GM12875 (cell line): ENCODE measurements around the gene CALHM4.
"Not testable (repeated sequence)": the region's sequence is repeated elsewhere in the genome, so short reads cannot be mapped to it uniquely, and the experiment has no call there.

Source experiments
- H3K4me3 ChIP-seq: one replicate; pipeline ENCODE4 v1.5.1; 2011; ENCODE audit warnings: low read depth, low read length, control low read depth
- TF ChIP-seq, protein P1 (sequence below): IDR thresholded peaks from 2 replicates; pipeline ENCODE4 v1.5.1; 2011; ENCODE audit warnings: low read depth, mild to moderate bottlenecking, control low read depth, inconsistent platforms, low read length, moderate library complexity, borderline replicate concordance; ENCODE audit not compliant: insufficient read depth

CALHM4 gene

DNA sequence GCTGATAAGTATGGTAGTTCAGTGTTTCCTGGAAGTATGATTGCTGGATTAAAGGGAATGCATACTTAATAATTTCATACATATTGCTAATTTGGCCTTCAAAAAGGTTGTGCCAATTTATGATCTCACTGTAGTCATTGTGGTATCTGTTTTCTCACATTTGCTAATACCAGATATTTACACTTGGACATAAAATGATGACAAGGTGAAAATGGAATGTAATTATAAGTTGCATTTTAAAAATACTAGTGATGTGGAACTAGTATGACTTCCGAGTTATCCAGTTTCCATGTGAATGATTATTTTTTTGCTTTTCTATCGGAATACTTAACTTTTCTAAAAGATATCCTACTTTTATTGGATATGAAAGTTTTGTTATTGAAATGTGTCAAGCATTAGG is 33.2 kb downstream of the CALHM4 start:
- TF ChIP-seq, protein P1, sequence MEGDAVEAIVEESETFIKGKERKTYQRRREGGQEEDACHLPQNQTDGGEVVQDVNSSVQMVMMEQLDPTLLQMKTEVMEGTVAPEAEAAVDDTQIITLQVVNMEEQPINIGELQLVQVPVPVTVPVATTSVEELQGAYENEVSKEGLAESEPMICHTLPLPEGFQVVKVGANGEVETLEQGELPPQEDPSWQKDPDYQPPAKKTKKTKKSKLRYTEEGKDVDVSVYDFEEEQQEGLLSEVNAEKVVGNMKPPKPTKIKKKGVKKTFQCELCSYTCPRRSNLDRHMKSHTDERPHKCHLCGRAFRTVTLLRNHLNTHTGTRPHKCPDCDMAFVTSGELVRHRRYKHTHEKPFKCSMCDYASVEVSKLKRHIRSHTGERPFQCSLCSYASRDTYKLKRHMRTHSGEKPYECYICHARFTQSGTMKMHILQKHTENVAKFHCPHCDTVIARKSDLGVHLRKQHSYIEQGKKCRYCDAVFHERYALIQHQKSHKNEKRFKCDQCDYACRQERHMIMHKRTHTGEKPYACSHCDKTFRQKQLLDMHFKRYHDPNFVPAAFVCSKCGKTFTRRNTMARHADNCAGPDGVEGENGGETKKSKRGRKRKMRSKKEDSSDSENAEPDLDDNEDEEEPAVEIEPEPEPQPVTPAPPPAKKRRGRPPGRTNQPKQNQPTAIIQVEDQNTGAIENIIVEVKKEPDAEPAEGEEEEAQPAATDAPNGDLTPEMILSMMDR = no peak

DNA sequence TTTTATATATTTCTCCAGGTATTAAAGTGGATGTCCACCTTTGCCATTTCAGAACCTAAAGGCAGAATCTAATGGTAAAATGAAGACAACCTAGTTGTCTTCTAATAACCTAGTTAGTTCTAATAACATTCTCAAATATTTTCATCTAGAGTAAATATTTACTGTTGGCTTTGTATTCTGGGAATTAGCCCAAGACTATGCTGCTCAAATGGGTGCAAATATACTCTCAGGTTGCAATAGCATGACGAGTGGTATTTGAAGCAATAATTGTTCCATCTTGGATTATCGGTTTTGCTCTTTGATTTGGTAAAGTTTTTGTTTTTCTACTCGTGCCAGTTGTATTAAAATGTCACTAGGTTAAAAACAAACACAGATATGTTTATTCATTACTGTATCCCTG is 41.7 kb downstream of the CALHM4 start:
- H3K4me3 ChIP-seq = no peak overlapping the region
- TF ChIP-seq, protein P1 = no peak

More for the DNA sequence above, 33.2 kb downstream of the CALHM4 start:
- no peak overlapping the region for H3K4me3 ChIP-seq

DNA sequence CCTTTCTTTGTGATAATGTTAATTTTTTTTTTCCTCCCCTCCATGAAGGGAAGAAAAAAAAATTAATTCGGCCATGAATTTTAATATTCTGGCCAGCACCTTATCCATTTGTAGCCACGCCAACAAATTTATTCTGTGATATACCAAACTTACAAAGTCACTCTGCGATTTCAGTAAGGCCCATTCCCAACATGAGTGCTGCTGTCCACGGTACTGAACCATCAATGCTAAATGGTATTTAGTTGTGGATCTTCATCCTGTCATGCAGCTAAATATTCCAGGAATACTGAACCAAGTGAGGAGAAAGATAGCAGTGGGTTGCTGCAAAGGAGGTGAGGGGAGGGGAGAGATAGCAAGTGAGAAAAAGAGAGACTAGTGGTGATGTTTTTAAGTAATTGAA is 43.3 kb downstream of the CALHM4 start:
- H3K4me3 ChIP-seq = no peak overlapping the region
- TF ChIP-seq, protein P1 = no peak

- H3K4me3 ChIP-seq = not testable (repeated sequence)
Measured at GRCh38 chr6:116603916-116604315, 50.4 kb downstream of the CALHM4 start.

DNA sequence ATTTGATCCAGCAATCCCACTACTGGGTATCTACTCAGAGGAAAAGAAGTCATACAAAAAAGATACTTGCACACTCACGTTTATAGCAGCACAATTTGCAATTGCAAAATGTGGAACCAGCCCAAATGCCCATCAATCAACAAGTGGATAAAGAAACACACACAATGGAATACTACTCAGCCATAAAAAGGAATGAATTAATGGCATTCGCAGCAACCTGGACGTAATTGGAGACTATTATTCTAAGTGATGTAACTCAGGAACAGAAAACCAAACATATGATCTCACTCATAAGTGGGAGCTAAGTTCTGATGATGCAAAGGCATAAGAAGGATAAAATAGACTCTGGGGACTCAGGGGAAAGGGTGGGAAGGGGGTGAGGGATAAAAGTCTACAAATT is 51.3 kb downstream of the CALHM4 start:
- not testable (repeated sequence) for H3K4me3 ChIP-seq

DNA sequence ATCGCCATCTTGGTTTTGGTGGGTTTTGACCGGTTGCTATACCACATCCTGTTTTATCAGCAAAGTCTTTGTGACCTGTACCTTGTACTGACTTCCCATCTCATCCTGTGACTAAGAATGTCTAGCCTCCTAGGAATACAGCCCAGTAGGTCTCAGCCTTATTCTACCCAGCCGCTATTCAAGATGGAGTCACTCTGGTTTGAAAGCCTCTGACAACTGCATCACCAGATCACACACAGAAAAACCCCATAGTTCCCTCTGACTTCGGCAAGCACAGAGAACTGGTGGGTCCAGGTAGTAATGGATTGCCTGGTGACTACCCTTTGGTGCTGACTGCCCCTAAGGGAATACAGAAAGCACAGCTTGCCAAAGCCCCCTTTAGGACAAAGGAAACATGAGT is 52.4 kb downstream of the CALHM4 start:
- H3K4me3 ChIP-seq = no peak overlapping the region
- TF ChIP-seq, protein P1 = no peak
